K562 (cell line): ENCODE measurements around the gene CDC37. TPM values are rescaled to one million over a fixed set of nuclear protein-coding genes. Genes with fewer than 3 reads are reported as not detected.
A peak's percentile ranks its signal among the peaks of the same experiment; 100 is the strongest.

Experiments used
- ATF1 ChIP-seq, 2 experiments: fragments of 450-650 bp in 1 of 2; IDR thresholded peaks; 2 replicates each; pipeline ENCODE4 v1.6.1; 2016; ENCODE audit warnings: missing compliant biosample characterization in 1 of 2, missing genetic modification characterization in 1 of 2
- BRD4 ChIP-seq: fragments of 200-600 bp; sonication (generic); IDR thresholded peaks from 2 replicates; pipeline ENCODE4 v1.6.1; 2017; ENCODE audit warnings: inconsistent platforms
- CLOCK ChIP-seq: fragments of 250-450 bp; sonication (Bioruptor Pico); IDR thresholded peaks from 2 replicates; pipeline ENCODE4 v1.4.0; 2020; ENCODE audit warnings: mild to moderate bottlenecking, moderate library complexity, borderline replicate concordance
- FOXA3 ChIP-seq, 2 experiments: fragments of 450-650 bp in 1 of 2; sonication (generic) in 1 of 2; formaldehyde crosslinking; IDR thresholded peaks in 1 of 2; conservative IDR thresholded peaks in 1 of 2; 2 replicates each; pipeline versions ENCODE4 v1.4.0 to v1.8.0; 2020 to 2022; ENCODE audit warnings: mild to moderate bottlenecking in 2 of 2, missing genetic modification reagents in 1 of 2
- HLTF ChIP-seq: fragments of 450-650 bp; IDR thresholded peaks from 2 replicates; pipeline ENCODE4 v1.6.1; 2016
- IRF2 ChIP-seq: sonication (generic); formaldehyde crosslinking; IDR thresholded peaks from 2 replicates; pipeline ENCODE4 v1.8.1; 2022; ENCODE audit warnings: mild to moderate bottlenecking, missing genetic modification reagents
- NELFE ChIP-seq: IDR thresholded peaks from 2 replicates; pipeline ENCODE4 v1.6.1; 2011; ENCODE audit warnings: mild to moderate bottlenecking; ENCODE audit not compliant: insufficient read depth, insufficient read length
- NFATC3 ChIP-seq: fragments of 450-650 bp; IDR thresholded peaks from 2 replicates; pipeline ENCODE4 v1.6.1; 2017; ENCODE audit warnings: mild to moderate bottlenecking
- NFYB ChIP-seq: IDR thresholded peaks from 2 replicates; pipeline ENCODE4 v1.6.1; 2011; ENCODE audit warnings: mild to moderate bottlenecking, moderate library complexity; ENCODE audit not compliant: insufficient read length; ENCODE audit errors: extremely low read depth
- OTX1 ChIP-seq: fragments of 450-650 bp; formaldehyde crosslinking; IDR thresholded peaks from 2 replicates; pipeline ENCODE4 v1.4.0; 2022; ENCODE audit warnings: mild to moderate bottlenecking
- SMC3 ChIP-seq: conservative IDR thresholded peaks from 2 replicates; pipeline ENCODE4 v1.6.1; 2011; ENCODE audit warnings: low read depth, low read length, improper control_type of control experiment; ENCODE audit not compliant: insufficient read depth
- U2AF1 ChIP-seq: fragments of 200-400 bp; formaldehyde crosslinking; optimal IDR thresholded peaks from 2 replicates; pipeline ENCODE3; 2017; ENCODE audit warnings: mild to moderate bottlenecking, low read depth, low read length, moderate library complexity
- ZBTB1 ChIP-seq: sonication (generic); formaldehyde crosslinking; IDR thresholded peaks from 2 replicates; pipeline ENCODE4 v1.8.1; 2023; ENCODE audit warnings: missing genetic modification reagents, low read depth, mild to moderate bottlenecking, borderline replicate concordance
- ZFX ChIP-seq: sonication (generic); formaldehyde crosslinking; IDR thresholded peaks from 2 replicates; pipeline ENCODE4 v1.8.0; 2022; ENCODE audit warnings: mild to moderate bottlenecking, missing genetic modification reagents, moderate library complexity
- ZNF12 ChIP-seq: sonication (generic); formaldehyde crosslinking; IDR thresholded peaks from 2 replicates; pipeline ENCODE4 v1.4.0; 2020; ENCODE audit warnings: mild to moderate bottlenecking, missing genetic modification reagents
- ZNF57 ChIP-seq: fragments of 450-650 bp; formaldehyde crosslinking; IDR thresholded peaks from 2 replicates; pipeline ENCODE4 v1.4.0; 2020; ENCODE audit warnings: mild to moderate bottlenecking, moderate library complexity
- polyA plus RNA-seq, 8 experiments: library from polyadenylated mRNA; depleted of rRNA in 4 of 8; stranded (reverse) in 5 of 8; unstranded in 3 of 8; fragments of >200 nt; fragmentation: Nextera tagmentation in 2 of 8; fragmentation: Illumina TruSeq in 1 of 8; extraction: Ambion mirVana in 2 of 8; extraction: Trizol in 1 of 8; gene quantifications; 2 replicates each; pipeline versions ENCODE4 v1.2.1 to v1.2.3, GENCODE V29; 2011 to 2014; ENCODE audit warnings: inconsistent platforms in 1 of 8, missing spikeins in 1 of 8
- total RNA-seq, 7 experiments: library from RNA; depleted of rRNA in 6 of 7; stranded (reverse); fragments of >200 nt in 6 of 7; fragmentation: Illumina TruSeq in 2 of 7; extraction: Trizol in 2 of 7; gene quantifications; 2 replicates each; pipeline versions ENCODE4 v1.2.1 to v1.2.3, GENCODE V29; 2011 to 2021; ENCODE audit warnings: low replicate concordance in 1 of 7
- TF ChIP-seq, protein P1 (sequence below): IDR thresholded peaks from 3 replicates; pipeline ENCODE4 v1.6.1; 2011; ENCODE audit warnings: borderline replicate concordance, mild to moderate bottlenecking; ENCODE audit not compliant: insufficient read length, insufficient read depth
- TF ChIP-seq, protein P2 (sequence below): sonication (generic); formaldehyde crosslinking; IDR thresholded peaks from 2 replicates; pipeline ENCODE4 v1.8.1; 2023; ENCODE audit warnings: mild to moderate bottlenecking, missing genetic modification reagents
- TF ChIP-seq, protein P3 (sequence below): fragments of 250-450 bp; sonication (Bioruptor Pico); IDR thresholded peaks from 2 replicates; pipeline ENCODE4 v1.5.0; 2022; ENCODE audit warnings: mild to moderate bottlenecking

Gene CDC37
- total and polyA plus RNA-seq, 9 of the 15 experiments (the other 6 are each of a cell fraction or from before 2014, with no cell fraction given), result 6.6 to 538 (median 227) TPM

- TF ChIP-seq, protein P1, sequence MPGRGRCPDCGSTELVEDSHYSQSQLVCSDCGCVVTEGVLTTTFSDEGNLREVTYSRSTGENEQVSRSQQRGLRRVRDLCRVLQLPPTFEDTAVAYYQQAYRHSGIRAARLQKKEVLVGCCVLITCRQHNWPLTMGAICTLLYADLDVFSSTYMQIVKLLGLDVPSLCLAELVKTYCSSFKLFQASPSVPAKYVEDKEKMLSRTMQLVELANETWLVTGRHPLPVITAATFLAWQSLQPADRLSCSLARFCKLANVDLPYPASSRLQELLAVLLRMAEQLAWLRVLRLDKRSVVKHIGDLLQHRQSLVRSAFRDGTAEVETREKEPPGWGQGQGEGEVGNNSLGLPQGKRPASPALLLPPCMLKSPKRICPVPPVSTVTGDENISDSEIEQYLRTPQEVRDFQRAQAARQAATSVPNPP, result no peak
- TF ChIP-seq, protein P2, sequence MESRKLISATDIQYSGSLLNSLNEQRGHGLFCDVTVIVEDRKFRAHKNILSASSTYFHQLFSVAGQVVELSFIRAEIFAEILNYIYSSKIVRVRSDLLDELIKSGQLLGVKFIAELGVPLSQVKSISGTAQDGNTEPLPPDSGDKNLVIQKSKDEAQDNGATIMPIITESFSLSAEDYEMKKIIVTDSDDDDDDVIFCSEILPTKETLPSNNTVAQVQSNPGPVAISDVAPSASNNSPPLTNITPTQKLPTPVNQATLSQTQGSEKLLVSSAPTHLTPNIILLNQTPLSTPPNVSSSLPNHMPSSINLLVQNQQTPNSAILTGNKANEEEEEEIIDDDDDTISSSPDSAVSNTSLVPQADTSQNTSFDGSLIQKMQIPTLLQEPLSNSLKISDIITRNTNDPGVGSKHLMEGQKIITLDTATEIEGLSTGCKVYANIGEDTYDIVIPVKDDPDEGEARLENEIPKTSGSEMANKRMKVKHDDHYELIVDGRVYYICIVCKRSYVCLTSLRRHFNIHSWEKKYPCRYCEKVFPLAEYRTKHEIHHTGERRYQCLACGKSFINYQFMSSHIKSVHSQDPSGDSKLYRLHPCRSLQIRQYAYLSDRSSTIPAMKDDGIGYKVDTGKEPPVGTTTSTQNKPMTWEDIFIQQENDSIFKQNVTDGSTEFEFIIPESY (CRISPR knock-in tag), result peak; percentile 55; the same call in 1 of the 2 replicates
- TF ChIP-seq IRF2, result no peak
- peak; percentile 67 for TF ChIP-seq ZFX (CRISPR knock-in tag)
- no peak for TF ChIP-seq ZBTB1 (CRISPR knock-in tag)
- TF ChIP-seq BRD4, result no peak
- no peak for TF ChIP-seq NELFE
- no peak for TF ChIP-seq ZNF12
- 0 out of 2 replicates have a peak, but pooled peaks have one; percentile 48 for TF ChIP-seq HLTF
- TF ChIP-seq ATF1 (CRISPR knock-in tag; IDR thresholded peaks at IDR 0.05), result peak; percentile 77
- TF ChIP-seq ATF1 (tag; IDR thresholded peaks at IDR 0.05), result peak; percentile 99
- TF ChIP-seq CLOCK (CRISPR knock-in tag), result no peak
- TF ChIP-seq, protein P3, sequence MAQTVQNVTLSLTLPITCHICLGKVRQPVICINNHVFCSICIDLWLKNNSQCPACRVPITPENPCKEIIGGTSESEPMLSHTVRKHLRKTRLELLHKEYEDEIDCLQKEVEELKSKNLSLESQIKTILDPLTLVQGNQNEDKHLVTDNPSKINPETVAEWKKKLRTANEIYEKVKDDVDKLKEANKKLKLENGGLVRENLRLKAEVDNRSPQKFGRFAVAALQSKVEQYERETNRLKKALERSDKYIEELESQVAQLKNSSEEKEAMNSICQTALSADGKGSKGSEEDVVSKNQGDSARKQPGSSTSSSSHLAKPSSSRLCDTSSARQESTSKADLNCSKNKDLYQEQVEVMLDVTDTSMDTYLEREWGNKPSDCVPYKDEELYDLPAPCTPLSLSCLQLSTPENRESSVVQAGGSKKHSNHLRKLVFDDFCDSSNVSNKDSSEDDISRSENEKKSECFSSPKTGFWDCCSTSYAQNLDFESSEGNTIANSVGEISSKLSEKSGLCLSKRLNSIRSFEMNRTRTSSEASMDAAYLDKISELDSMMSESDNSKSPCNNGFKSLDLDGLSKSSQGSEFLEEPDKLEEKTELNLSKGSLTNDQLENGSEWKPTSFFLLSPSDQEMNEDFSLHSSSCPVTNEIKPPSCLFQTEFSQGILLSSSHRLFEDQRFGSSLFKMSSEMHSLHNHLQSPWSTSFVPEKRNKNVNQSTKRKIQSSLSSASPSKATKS, result no peak
- TF ChIP-seq ZNF57 (CRISPR knock-in tag), result no peak
- peak; percentile 96 for TF ChIP-seq NFYB
- TF ChIP-seq SMC3, result no peak
- TF ChIP-seq OTX1 (CRISPR knock-in tag), result peak; percentile 6; the same call in 1 of the 2 replicates
- no peak for TF ChIP-seq FOXA3 (CRISPR knock-in tag; conservative IDR thresholded peaks at IDR 0.05 in 1 of 2, IDR thresholded peaks at IDR 0.05 in 1 of 2)
- no peak for TF ChIP-seq NFATC3
- TF ChIP-seq U2AF1, result no peak
These were observed 22.8 kb downstream of the CDC37 start, which contains the start of gene TYK2 (continued) for GRCh38 chr19:10380313-10381102.
